ENCODE results near the gene CLECL1.
"Not testable (repeated sequence)": the region's sequence is repeated elsewhere in the genome, so short reads cannot be mapped to it uniquely, and the experiment has no call there.

The CLECL1 gene

GRCh38 chr12:9751204-9752144 lies 18.6 kb upstream of the CLECL1 start:
- no peak for DNase-seq (ENCODE audit: low read depth in 2 of 2)

GRCh38 chr12:9750276-9751203 lies 17.6 kb upstream of the CLECL1 start:
- no peak for DNase-seq (ENCODE audit: low read depth in 2 of 2)

- DNase-seq (ENCODE audit: low read depth in 2 of 2), result no peak
These were observed 16.7 kb upstream of the CLECL1 start for GRCh38 chr12:9749640-9750039.

- DNase-seq (ENCODE audit: low read depth in 2 of 2), result no peak
These were observed 12.3 kb upstream of the CLECL1 start for GRCh38 chr12:9745199-9745598.

GRCh38 chr12:9742661-9743060 lies 9.8 kb upstream of the CLECL1 start:
- no peak for DNase-seq (ENCODE audit: low read depth in 2 of 2)

- DNase-seq (ENCODE audit: low read depth in 2 of 2), result peak in 1 of 2 donors; percentile 57
These were observed 8.8 kb upstream of the CLECL1 start for GRCh38 chr12:9741726-9742125.

DNA sequence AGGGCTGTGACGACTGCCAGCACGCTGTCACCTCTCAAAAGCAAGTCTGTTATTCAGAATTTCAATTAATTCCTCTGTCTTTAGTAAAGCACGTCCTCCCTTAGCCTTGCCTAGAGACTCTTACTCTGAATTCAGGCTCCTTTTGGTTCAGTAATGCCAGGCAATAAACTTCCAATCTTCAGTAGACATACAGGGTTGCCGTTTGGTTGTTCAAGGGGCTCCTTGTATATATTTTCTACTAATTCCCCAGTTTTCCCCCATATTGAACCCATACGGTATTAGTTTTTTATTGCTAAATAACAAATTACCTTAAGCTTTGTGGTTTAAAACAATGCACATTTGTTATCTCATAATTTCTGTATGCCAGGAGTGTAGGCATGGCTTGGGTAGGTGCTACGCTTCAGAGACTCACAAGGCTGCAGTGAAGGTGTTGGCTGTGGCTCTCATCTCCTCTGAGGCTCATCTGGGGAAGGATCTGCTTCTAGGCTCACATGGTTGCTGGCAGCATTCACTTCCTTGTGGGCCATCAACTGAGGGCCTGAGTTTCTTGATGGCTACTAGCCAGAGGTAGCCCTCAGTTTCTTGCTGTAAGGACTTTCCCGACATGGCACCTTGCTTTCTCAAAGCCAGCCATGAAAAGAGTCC lies 7.3 kb upstream of the CLECL1 start:
- DNase-seq (ENCODE audit: low read depth in 2 of 2), result no peak

DNA sequence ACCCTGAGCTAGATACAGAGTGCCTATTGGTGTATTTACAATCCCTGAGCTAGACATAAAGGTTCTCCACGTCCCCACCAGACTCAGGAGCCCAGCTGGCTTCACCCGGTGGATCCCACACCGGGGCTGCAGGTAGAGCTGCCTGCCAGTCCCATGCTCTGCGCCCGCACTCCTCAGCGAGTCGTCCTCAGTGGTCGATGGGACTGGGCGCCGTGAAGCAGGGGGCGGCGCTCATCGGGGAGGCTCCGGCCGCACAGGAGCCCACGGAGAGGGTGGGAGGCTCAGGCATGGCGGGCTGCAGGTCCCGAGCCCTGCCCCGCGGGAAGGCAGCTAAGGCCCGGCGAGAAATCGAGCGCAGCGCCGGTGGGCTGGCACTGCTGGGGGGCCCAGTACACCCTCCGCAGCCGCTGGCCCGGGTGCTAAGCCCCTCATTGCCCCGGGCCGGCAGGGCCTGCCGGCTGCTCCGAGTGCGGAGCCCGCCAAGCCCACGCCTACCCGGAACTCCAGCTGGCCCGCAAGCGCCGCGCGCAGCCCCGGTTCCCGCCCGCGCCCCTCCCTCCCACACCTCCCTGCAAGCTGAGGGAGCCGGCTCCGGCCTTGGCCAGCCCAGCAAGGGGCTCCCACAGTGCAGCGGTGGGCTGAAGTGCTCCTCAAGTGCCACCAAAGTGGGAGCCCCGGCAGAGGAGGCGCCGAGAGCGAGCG lies 6.7 kb upstream of the CLECL1 start:
- DNase-seq (ENCODE audit: low read depth in 2 of 2), result not testable (repeated sequence)

DNA sequence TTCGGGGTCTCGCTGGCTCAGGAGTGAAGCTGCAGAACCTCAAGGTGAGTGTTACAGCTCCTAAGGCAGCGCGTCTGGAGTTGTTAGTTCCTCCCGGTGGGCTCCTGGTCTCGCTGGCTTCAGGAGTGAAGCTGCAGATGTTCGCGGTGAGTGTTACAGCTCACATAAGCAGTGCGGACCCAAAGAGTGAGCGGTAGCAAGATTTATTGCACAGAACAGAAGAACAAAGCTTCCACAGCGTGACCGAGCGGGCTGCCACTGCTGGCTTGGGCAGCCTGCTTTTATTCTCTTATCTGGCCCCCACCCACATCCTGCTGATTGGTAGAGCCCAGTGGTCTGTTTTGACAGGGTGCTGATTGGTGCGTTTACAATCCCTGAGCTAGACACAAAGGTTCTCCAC lies 6.0 kb upstream of the CLECL1 start:
- not testable (repeated sequence) for DNase-seq (ENCODE audit: low read depth in 2 of 2)

DNA sequence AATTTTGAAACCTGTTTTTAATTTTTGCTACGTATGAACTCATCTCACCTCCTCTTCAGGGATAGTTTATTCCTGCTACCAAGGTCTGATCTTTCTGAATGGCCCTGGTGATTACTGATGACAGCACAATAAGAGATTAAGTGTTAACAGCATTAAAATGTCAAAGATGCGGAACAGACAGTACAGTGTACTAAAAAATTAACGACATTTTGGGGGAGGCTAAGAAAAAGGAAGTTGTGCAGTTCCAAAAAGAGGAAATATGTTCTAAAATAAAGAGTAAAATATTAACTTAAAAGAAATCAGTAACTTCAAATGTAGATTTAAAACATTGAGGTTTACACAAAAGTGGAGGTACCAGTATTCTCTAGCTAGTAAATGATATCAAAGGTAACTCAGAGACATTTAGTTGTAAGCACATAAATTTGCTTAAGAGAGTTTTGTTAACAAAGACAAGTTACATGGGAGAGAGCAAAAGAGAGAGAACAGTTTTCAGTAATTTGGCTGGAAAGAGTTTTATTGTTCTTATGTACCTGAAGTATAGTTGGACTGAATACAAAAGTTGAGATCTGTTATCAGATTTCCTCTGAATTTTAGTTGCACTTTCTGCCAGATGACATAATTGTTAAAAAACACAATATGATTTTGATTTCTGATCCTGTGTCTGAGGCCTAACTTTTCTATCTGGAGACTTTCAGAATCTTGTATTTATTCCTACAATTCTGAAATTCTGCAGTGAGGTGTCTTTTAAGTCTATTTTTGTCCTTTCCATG lies 4.2 kb upstream of the CLECL1 start:
- no peak for DNase-seq (ENCODE audit: low read depth in 2 of 2)

DNA sequence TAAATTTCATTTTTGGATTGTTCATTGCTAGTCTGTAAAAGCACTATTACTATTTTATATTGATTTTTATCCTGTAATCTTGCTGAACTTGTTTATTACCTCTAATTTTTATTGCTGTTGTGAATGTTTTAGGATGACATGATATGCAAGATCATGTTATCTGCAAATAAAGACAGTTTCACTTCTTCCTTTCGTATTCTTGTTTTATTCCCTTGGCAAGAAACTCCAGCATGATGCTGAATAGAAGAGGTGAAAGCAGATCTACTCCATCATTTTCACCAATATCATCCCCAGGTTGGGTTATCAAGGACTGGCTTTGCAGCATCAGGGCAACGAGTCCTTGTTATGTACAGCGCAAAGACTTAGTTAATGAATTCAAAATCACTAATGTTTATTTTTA lies 2.7 kb upstream of the CLECL1 start:
- DNase-seq (ENCODE audit: low read depth in 2 of 2), result no peak

- no peak for DNase-seq (ENCODE audit: low read depth in 2 of 2)
These were observed 1.1 kb downstream of the CLECL1 start for GRCh38 chr12:9731797-9732196.

DNA sequence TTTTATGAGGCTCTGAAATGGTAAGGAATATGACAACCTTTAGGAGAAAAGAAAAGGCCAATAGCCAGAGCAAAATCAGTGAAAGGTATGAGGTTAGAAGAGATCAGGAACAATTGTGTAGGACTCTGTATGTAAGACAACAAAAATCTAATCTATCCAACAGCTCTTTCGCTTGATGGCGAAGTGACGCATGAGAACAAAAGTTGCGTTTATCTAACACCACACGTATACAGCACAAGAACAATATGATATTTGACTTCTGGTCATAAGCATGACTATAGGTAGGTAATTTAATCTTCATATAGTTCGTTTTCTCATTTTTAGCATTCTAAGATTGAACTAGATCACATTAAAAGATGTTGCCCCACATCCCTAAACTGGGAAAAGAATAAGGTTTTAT lies 1.5 kb downstream of the CLECL1 start:
- DNase-seq (ENCODE audit: low read depth in 2 of 2), result no peak

- no peak for DNase-seq (ENCODE audit: low read depth in 2 of 2)
These were observed 2.3 kb downstream of the CLECL1 start for GRCh38 chr12:9730591-9730990.

DNA sequence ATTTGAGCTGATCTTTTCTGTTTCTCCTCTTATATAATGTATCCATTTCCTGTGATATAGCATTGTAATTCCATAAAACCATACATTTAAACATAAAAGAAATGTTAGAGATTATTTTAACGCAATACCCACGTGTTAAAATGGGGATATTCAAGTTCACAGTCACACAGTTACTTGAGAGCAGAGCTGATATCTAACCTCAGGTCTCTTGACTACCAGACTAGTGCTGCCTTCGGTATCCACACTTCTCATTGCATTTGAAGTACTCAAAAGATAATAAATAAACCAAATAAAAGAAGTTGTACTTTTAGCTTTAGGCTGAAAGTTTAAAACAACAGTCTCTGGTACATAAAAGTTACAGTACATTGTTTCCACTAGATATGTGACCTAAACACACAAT lies 2.9 kb downstream of the CLECL1 start:
- no peak for DNase-seq (ENCODE audit: low read depth in 2 of 2)

- no peak for DNase-seq (ENCODE audit: low read depth in 2 of 2)
These were observed 3.8 kb downstream of the CLECL1 start for GRCh38 chr12:9729082-9729481.

GRCh38 chr12:9727813-9728212 lies 5.1 kb downstream of the CLECL1 start:
- DNase-seq (ENCODE audit: low read depth in 2 of 2), result no peak

- DNase-seq (ENCODE audit: low read depth in 2 of 2), result no peak
These were observed 7.6 kb downstream of the CLECL1 start for GRCh38 chr12:9725213-9725870.

GRCh38 chr12:9724023-9724422 lies 8.9 kb downstream of the CLECL1 start:
- no peak for DNase-seq (ENCODE audit: low read depth in 2 of 2)

Data from stimulated activated CD4-positive, alpha-beta T cell treated with anti-CD3 and anti-CD28 coated beads, Interleukin-4, amount 100 ng/mL, for 48 hours (primary cell).